Lung (tissue), 12 donors: ENCODE results near the gene BDP1. TPM values are rescaled to one million over a fixed set of nuclear protein-coding genes. Genes with fewer than 3 reads are reported as not detected.

Experiments
- ATAC-seq: fragments of 200-7000 bp; cut with Tn5 transposase; one replicate; pipeline ENCODE4 v1.9.1; 2020; ENCODE audit warnings: moderate number of reproducible peaks; ENCODE audit not compliant: insufficient read depth, low FRiP score
- DNase-seq, 3 donors: peaks; one replicate each; pipeline ENCODE4 v3.0.0-alpha.2; 2013 to 2017
- H3K27ac ChIP-seq, 2 donors: one replicate each; pipeline ENCODE4 v1.5.1; 2013; ENCODE audit warnings: mild to moderate bottlenecking in 2 of 2, moderate library complexity in 2 of 2, control low read depth in 1 of 2, inconsistent platforms in 1 of 2, low read depth in 1 of 2, low read length in 1 of 2
- H3K27me3 ChIP-seq, 3 donors: one replicate each; pipeline ENCODE4 v1.5.1; 2013; ENCODE audit warnings: low read length in 2 of 3; ENCODE audit not compliant: control insufficient read depth in 3 of 3, insufficient read depth in 3 of 3
- H3K36me3 ChIP-seq, 4 donors: one replicate each; pipeline ENCODE4 v1.5.1; 2013; ENCODE audit warnings: low read length in 4 of 4, mild to moderate bottlenecking in 1 of 4, moderate library complexity in 1 of 4; ENCODE audit not compliant: control insufficient read depth in 4 of 4, insufficient read depth in 4 of 4
- H3K4me1 ChIP-seq, 5 donors: one replicate each; pipeline ENCODE4 v1.5.1; 2013; ENCODE audit warnings: low read length in 5 of 5, mild to moderate bottlenecking in 2 of 5, moderate library complexity in 1 of 5; ENCODE audit not compliant: control insufficient read depth in 5 of 5, insufficient read depth in 5 of 5
- H3K4me3 ChIP-seq: one replicate; pipeline ENCODE4 v1.5.1; 2013; ENCODE audit warnings: mild to moderate bottlenecking, control low read depth, moderate library complexity
- H3K9ac ChIP-seq, 2 donors: one replicate each; pipeline ENCODE4 v1.5.1; 2013; ENCODE audit warnings: low read length in 2 of 2, control low read depth in 1 of 2; ENCODE audit not compliant: insufficient read depth in 1 of 2
- H3K9me3 ChIP-seq, 4 donors: one replicate each; pipeline ENCODE4 v1.5.1; 2013; ENCODE audit warnings: low read length in 3 of 4, mild to moderate bottlenecking in 1 of 4, moderate library complexity in 1 of 4; ENCODE audit not compliant: control insufficient read depth in 4 of 4, insufficient read depth in 3 of 4
- CTCF ChIP-seq: IDR thresholded peaks from 2 replicates; pipeline ENCODE4 v1.5.1; 2012; ENCODE audit warnings: mild to moderate bottlenecking; ENCODE audit errors: control extremely low read depth, extremely low read depth
- WGBS, 2 donors: extraction: QIAGEN DNeasy Blood & Tissue Kit; methylation state at CpG; one replicate each; pipeline ENCODE4 v1.1.7; 2013; 5-methylcytosine and 5-hydroxymethylcytosine counted together
- polyA plus RNA-seq, 2 donors: library from polyadenylated mRNA; stranded (reverse); fragments of 200-250 nt; gene quantifications; one replicate each; pipeline ENCODE4 v1.2.1, GENCODE V29; 2013
- total RNA-seq, 2 donors: library from RNA; depleted of rRNA in 1 of 2; stranded (reverse); fragments of >200 nt in 1 of 2; gene quantifications; one replicate each; pipeline ENCODE4 v1.2.1, GENCODE V29; 2014 to 2021
- donor health status: control.
- donor health status: control.
- donor health status: Bipolar disorder and iron deficiency.
- donor health status: healthy.
- donor health status: DM: yes; HTN: yes; CAD: no.

The BDP1 gene
- total and polyA plus RNA-seq, 4 donors: 7.8 to 59.1 (median 18.1) TPM

- H3K27ac ChIP-seq: no peak overlapping the region
- no peak for DNase-seq
- no peak for ATAC-seq
- H3K27me3 ChIP-seq: no peaks in the 10 kb centered on the region
- peaks cover 0 to 11% (median 4%) of the 10 kb centered on the region in 5 donors for H3K4me1 ChIP-seq
- H3K36me3 ChIP-seq: no peaks in the 10 kb centered on the region
- no peaks in the 10 kb centered on the region for H3K9me3 ChIP-seq
- no peak overlapping the region for H3K9ac ChIP-seq
- 91 to 93% methylated on average over 4 of the region's 4 CpGs for WGBS, 2 donors
- no peak overlapping the region for H3K4me3 ChIP-seq
- no peak for TF ChIP-seq CTCF
These were observed 127.6 kb downstream of the BDP1 start for GRCh38 chr5:71582945-71583584.

DNA sequence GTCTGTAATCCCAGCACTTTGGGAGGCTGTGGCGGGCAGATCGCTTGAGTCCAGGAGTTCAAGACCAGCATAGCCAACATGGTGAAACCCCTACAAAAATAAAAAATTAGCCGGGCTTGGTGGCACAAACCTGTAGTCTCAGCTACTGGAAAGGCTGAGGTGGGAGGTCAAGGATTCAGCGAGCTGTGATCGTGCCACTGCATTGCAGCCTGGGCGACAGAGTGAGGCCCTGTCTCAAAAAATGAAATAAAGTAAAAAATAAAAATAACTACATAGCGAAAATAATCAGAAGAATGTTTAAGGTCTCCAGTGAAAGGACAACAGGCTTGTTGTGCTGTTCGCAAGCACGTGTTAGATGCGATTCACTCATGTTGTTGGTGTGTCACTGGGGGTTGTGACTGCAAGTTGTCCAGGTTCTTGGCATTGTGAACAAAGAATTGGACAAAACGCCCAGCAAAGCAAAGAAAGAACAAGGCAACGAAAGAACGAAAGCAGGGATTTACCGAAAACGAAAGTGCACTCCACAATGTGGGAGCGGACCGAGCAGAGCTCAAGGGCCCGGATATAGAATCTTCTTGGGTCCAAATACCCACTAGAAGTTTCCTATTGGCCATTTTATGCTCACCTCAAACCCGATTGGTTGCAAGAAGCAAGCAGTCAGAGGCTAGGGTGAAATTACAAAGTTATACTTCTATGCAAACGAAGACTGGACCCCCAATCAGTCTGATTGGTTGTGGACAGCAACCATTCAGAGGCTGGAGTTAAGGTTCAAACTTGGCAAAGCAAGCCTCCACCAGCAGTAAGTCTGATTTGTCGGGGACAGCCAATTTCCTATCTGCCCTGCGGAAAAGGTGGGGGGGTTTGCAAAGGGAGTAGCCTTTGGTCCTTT lies 130.8 kb downstream of the BDP1 start:
- DNase-seq (peak in 1 of 3 donors; percentile 43), ATAC-seq (no peak)
- Histone ChIP-seq H3K27ac (peak overlapping the region; percentile 12 to 93), H3K9ac (peak overlapping the region; percentile 81 to 84), H3K4me1 (peaks cover 0 to 17% (median 10%) of the 10 kb centered on the region in 5 donors), H3K27me3 (no peaks in the 10 kb centered on the region), H3K9me3 (no peaks in the 10 kb centered on the region), H3K4me3 (peak overlapping the region; percentile 88), H3K36me3 (no peaks in the 10 kb centered on the region)
- WGBS, 2 donors: 83 to 84% methylated on average over 22 of the region's 22 CpGs
- no peak for TF ChIP-seq CTCF

DNA sequence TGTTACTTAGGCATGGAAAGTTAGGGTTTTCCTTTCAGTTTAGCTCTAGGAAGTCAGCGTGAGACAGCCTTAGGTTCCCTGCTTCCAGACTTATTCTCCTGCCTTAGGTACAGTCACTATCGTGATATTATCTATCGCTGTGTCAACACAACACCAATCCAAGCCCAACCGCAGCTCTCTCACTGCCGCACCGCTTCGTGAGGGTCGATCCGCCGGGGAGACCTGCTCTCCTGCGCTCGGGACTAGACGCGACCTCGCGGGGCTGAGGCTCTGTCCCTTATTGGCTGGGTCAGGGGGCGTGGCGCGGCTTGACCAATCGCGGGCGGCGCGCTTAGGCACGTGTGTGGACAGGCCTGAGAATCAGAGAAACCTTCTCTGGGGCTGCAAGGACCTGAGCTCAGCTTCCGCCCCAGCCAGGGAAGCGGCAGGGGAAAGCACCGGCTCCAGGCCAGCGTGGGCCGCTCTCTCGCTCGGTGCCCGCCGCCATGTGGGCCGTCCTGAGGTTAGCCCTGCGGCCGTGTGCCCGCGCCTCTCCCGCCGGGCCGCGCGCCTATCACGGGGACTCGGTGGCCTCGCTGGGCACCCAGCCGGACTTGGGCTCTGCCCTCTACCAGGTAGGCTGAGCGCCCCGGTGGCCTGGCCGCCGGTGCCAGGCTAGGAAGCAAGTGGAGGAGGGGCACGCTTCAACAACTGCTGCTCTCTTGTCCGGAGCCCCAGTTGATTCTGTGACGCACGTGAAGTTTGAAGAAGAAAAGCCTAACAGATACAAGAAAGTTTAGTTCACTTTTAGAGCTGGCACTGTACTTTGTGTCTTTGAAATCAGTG lies 131.7 kb downstream of the BDP1 start, which contains the start of gene MCCC2:
Gene MCCC2, plus strand, starts transcription at position 400 of the 825 bp plus-strand sequence. Its CDS starts 86 bp downstream, at position 486.
- no peaks in the 10 kb centered on the region for H3K9me3 ChIP-seq
- H3K4me3 ChIP-seq: peak within 1 kb of the TSS; percentile 88
- H3K27me3 ChIP-seq: no peaks in the 10 kb centered on the region
- peak within 1 kb of the TSS; percentile 84 to 95 for H3K9ac ChIP-seq
- no peak for TF ChIP-seq CTCF
- no peaks in the 10 kb centered on the region for H3K36me3 ChIP-seq
- DNase-seq (peak; percentile 96), ATAC-seq (peak; percentile 100)
- 0 to 1% methylated on average over 56 of the region's 56 CpGs for WGBS, 2 donors
- peak within 1 kb of the TSS; percentile 88 to 93 for H3K27ac ChIP-seq
- H3K4me1 ChIP-seq: peaks cover 0 to 17% (median 10%) of the 10 kb centered on the region in 5 donors
